Fibroblast of skin of abdomen (primary cell): ENCODE data around the gene DHX30. TPM values are rescaled to one million over a fixed set of nuclear protein-coding genes. Genes with fewer than 3 reads are reported as not detected.
"Not testable (repeated sequence)": the region's sequence is repeated elsewhere in the genome, so short reads cannot be mapped to it uniquely, and the experiment has no call there.

Experiments
- DNase-seq: peaks from one replicate; pipeline ENCODE4 v3.0.0-alpha.2; 2013
- polyA plus RNA-seq, 2 experiments: library from polyadenylated mRNA; unstranded; fragments of 120-200 nt; gene quantifications; one replicate each; pipeline ENCODE4 v1.2.1, GENCODE V29; 2013; ENCODE audit not compliant: insufficient read length in 2 of 2

DHX30 gene
- polyA plus RNA-seq (2013, experiment 1 of 2; ENCODE audit: insufficient read length), result 35.7 TPM
- 37.6 TPM for polyA plus RNA-seq (2013, experiment 2 of 2; ENCODE audit: insufficient read length)

- peak; percentile 84 for DNase-seq
Observed at GRCh38 chr3:47802734-47803479, at the start of gene DHX30. Gene DHX30, plus strand, starts transcription at chr3:47803138. Its CDS starts 7,546 bp downstream, at chr3:47810684.

GRCh38 chr3:47758261-47759025 lies 44.5 kb upstream of the DHX30 start:
- no peak for DNase-seq

- not testable (repeated sequence) for DNase-seq
Observed at GRCh38 chr3:47760207-47760606, 42.7 kb upstream of the DHX30 start.

- DNase-seq, result no peak
Observed at GRCh38 chr3:47761046-47761445, 41.9 kb upstream of the DHX30 start.

- no peak for DNase-seq
Observed at GRCh38 chr3:47762233-47762632, 40.7 kb upstream of the DHX30 start.

GRCh38 chr3:47766186-47766585 lies 36.8 kb upstream of the DHX30 start:
- no peak for DNase-seq

- DNase-seq, result no peak
Observed at GRCh38 chr3:47772047-47772446, 30.9 kb upstream of the DHX30 start.

GRCh38 chr3:47772788-47773187 lies 30.1 kb upstream of the DHX30 start:
- no peak for DNase-seq

GRCh38 chr3:47778746-47779145 lies 24.2 kb upstream of the DHX30 start:
- DNase-seq, result no peak

GRCh38 chr3:47780741-47781684 lies 21.9 kb upstream of the DHX30 start:
- DNase-seq, result peak; percentile 34

- peak; percentile 97 for DNase-seq
Observed at GRCh38 chr3:47781685-47782445, 21.1 kb upstream of the DHX30 start, which contains the start of gene SMARCC1. Gene SMARCC1, minus strand, starts transcription at chr3:47781893. Its CDS starts 96 bp downstream, at chr3:47781797.

- DNase-seq, result no peak
Observed at GRCh38 chr3:47782446-47783308, 20.3 kb upstream of the DHX30 start.

GRCh38 chr3:47783673-47784072 lies 19.3 kb upstream of the DHX30 start:
- no peak for DNase-seq

GRCh38 chr3:47791193-47791855 lies 11.6 kb upstream of the DHX30 start:
- no peak for DNase-seq

GRCh38 chr3:47792699-47793098 lies 10.2 kb upstream of the DHX30 start:
- DNase-seq, result no peak

GRCh38 chr3:47794544-47794943 lies 8.4 kb upstream of the DHX30 start:
- DNase-seq, result no peak

- DNase-seq, result no peak
Observed at GRCh38 chr3:47799733-47800132, 3.2 kb upstream of the DHX30 start.

- DNase-seq, result peak; percentile 4
Observed at GRCh38 chr3:47803480-47804025, 615 bp downstream of the DHX30 start.

- DNase-seq, result no peak
Observed at GRCh38 chr3:47804577-47804976, 1.6 kb downstream of the DHX30 start.
